Erythroblast (primary cell): ENCODE measurements around the gene ISM2.
"Not testable (repeated sequence)": the region's sequence is repeated elsewhere in the genome, so short reads cannot be mapped to it uniquely, and the experiment has no call there.

Experiments
- GATA1 ChIP-seq: IDR thresholded peaks from 2 replicates; pipeline ENCODE4 v1.6.1; 2011; ENCODE audit warnings: low read depth, mild to moderate bottlenecking, control low read depth, low read length, moderate library complexity
- POLR2A ChIP-seq: IDR thresholded peaks from 2 replicates; pipeline ENCODE4 v1.6.1; 2011; ENCODE audit warnings: mild to moderate bottlenecking, low read length

DNA sequence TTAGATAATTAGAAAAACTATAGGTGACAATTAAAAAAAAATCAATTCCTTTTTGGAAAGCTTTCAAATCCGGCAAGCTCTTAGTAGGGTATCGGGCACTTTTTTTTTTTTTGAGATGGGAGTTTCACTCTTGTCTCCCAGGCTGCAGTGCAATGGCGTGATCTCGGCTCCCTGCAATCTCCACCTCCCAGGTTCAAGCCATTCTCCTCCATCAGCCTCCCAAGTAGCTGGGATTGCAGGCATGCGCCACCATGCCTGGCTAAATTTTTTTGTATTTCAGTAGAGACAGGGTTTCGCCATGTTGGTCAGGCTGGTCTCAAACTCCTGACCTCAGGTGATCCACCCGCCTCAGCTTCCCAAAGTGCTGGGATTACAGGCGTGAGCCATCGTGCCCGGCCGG, 46.6 kb upstream of the ISM2 start:
- not testable (repeated sequence) for TF ChIP-seq POLR2A, GATA1
